OCI-LY3 (cell line): Measurements from ENCODE around the gene FANK1.
"Not testable (repeated sequence)": the region's sequence is repeated elsewhere in the genome, so short reads cannot be mapped to it uniquely, and the experiment has no call there.

Experiments used
- H2AFZ ChIP-seq: fragments of 200-600, 300-600 bp; shearing (Covaris generic); 2 replicates; pipeline ENCODE4 v1.6.0; 2014; ENCODE audit warnings: antibody characterized with exemption, low read depth, low read length
- H3K27ac ChIP-seq: fragments of 200-600, 300-600 bp; sonication (generic); 2 replicates; pipeline ENCODE4 v1.5.1; 2014; ENCODE audit warnings: mild to moderate bottlenecking, low read length, moderate library complexity, mixed read lengths
- H3K27me3 ChIP-seq: fragments of 200-600, 300-600 bp; sonication (generic); 2 replicates; pipeline ENCODE4 v1.6.1; 2014; ENCODE audit warnings: low read depth, low read length, mixed read lengths
- H3K36me3 ChIP-seq: fragments of 200-600, 300-600 bp; sonication (generic); replicated peaks from 2 replicates; pipeline ENCODE3; 2014; ENCODE audit warnings: low read depth, low read length, mixed read lengths
- H3K4me1 ChIP-seq: fragments of 300-600, 200-600 bp; sonication (generic); 2 replicates; pipeline ENCODE4 v1.6.1; 2014; ENCODE audit warnings: low read length, mixed read lengths
- H3K4me2 ChIP-seq: fragments of 200-600, 300-600 bp; sonication (generic); 2 replicates; pipeline ENCODE4 v1.6.1; 2014; ENCODE audit warnings: low read length, mixed read lengths
- H3K4me3 ChIP-seq: fragments of 300-600, 200-600 bp; sonication (generic); 2 replicates; pipeline ENCODE4 v1.5.1; 2014; ENCODE audit warnings: antibody characterized with exemption, mild to moderate bottlenecking, low read length, moderate library complexity
- H3K79me2 ChIP-seq: fragments of 300-600, 200-600 bp; shearing (Covaris generic); 2 replicates; pipeline ENCODE4 v1.6.1; 2014; ENCODE audit warnings: mild to moderate bottlenecking, low read length, mixed read lengths
- H3K9ac ChIP-seq: fragments of 300-600, 200-600 bp; shearing (Covaris generic); 2 replicates; pipeline ENCODE4 v1.6.0; 2014; ENCODE audit warnings: mild to moderate bottlenecking, low read length, moderate library complexity
- H3K9me3 ChIP-seq: fragments of 200-600, 300-600 bp; shearing (Covaris generic); 2 replicates; pipeline ENCODE4 v1.6.1; 2014; ENCODE audit warnings: low read length, mixed read lengths; ENCODE audit not compliant: insufficient read depth
- H4K20me1 ChIP-seq: fragments of 200-600, 300-600 bp; sonication (generic); 2 replicates; pipeline ENCODE4 v1.6.1; 2016; ENCODE audit warnings: low read length, mixed read lengths; ENCODE audit not compliant: insufficient read depth

FANK1 gene

GRCh38 chr10:125897317-125897716 lies 953 bp downstream of the FANK1 start:
- H4K20me1 ChIP-seq, H3K4me1 ChIP-seq, H3K27ac ChIP-seq, H3K36me3 ChIP-seq, H3K27me3 ChIP-seq, H2AFZ ChIP-seq, H3K9ac ChIP-seq, H3K79me2 ChIP-seq, H3K9me3 ChIP-seq: not testable (repeated sequence)
- peak overlapping the region; percentile 82 for H3K4me3 ChIP-seq
- H3K4me2 ChIP-seq: peak overlapping the region; percentile 59

- H3K4me2 ChIP-seq, H3K79me2 ChIP-seq, H4K20me1 ChIP-seq, H3K27ac ChIP-seq, H3K27me3 ChIP-seq, H3K36me3 ChIP-seq, H2AFZ ChIP-seq, H3K9ac ChIP-seq, H3K4me1 ChIP-seq, H3K9me3 ChIP-seq, H3K4me3 ChIP-seq: not testable (repeated sequence)
These were observed 4.6 kb downstream of the FANK1 start for GRCh38 chr10:125900963-125901362.

- not testable (repeated sequence) for H2AFZ ChIP-seq, H3K9me3 ChIP-seq, H3K79me2 ChIP-seq, H4K20me1 ChIP-seq, H3K36me3 ChIP-seq, H3K4me1 ChIP-seq, H3K4me2 ChIP-seq, H3K27ac ChIP-seq, H3K4me3 ChIP-seq, H3K27me3 ChIP-seq, H3K9ac ChIP-seq
These were observed 6.8 kb downstream of the FANK1 start for GRCh38 chr10:125903135-125903640.

- not testable (repeated sequence) for H3K36me3 ChIP-seq, H3K4me2 ChIP-seq, H3K4me3 ChIP-seq, H3K79me2 ChIP-seq, H3K4me1 ChIP-seq, H4K20me1 ChIP-seq, H3K27me3 ChIP-seq, H3K9ac ChIP-seq, H3K27ac ChIP-seq, H2AFZ ChIP-seq, H3K9me3 ChIP-seq
These were observed 9.0 kb downstream of the FANK1 start for GRCh38 chr10:125905069-125905994.

- H3K4me2 ChIP-seq, H3K9ac ChIP-seq, H3K4me3 ChIP-seq, H3K4me1 ChIP-seq, H3K9me3 ChIP-seq, H3K27me3 ChIP-seq, H2AFZ ChIP-seq, H3K79me2 ChIP-seq, H3K36me3 ChIP-seq, H3K27ac ChIP-seq, H4K20me1 ChIP-seq: not testable (repeated sequence)
These were observed 11.2 kb downstream of the FANK1 start for GRCh38 chr10:125907598-125907997.

GRCh38 chr10:125908813-125909212 lies 12.4 kb downstream of the FANK1 start:
- H3K9me3 ChIP-seq, H4K20me1 ChIP-seq, H3K36me3 ChIP-seq, H2AFZ ChIP-seq, H3K4me1 ChIP-seq, H3K4me3 ChIP-seq, H3K4me2 ChIP-seq, H3K9ac ChIP-seq, H3K27me3 ChIP-seq, H3K79me2 ChIP-seq, H3K27ac ChIP-seq: not testable (repeated sequence)

- H4K20me1 ChIP-seq, H3K9ac ChIP-seq, H3K36me3 ChIP-seq, H2AFZ ChIP-seq, H3K27me3 ChIP-seq, H3K9me3 ChIP-seq, H3K4me1 ChIP-seq, H3K4me2 ChIP-seq, H3K27ac ChIP-seq, H3K4me3 ChIP-seq, H3K79me2 ChIP-seq: not testable (repeated sequence)
These were observed 13.1 kb downstream of the FANK1 start for GRCh38 chr10:125909491-125909890.
